ENCODE data around the gene CCDC187.

DNA sequence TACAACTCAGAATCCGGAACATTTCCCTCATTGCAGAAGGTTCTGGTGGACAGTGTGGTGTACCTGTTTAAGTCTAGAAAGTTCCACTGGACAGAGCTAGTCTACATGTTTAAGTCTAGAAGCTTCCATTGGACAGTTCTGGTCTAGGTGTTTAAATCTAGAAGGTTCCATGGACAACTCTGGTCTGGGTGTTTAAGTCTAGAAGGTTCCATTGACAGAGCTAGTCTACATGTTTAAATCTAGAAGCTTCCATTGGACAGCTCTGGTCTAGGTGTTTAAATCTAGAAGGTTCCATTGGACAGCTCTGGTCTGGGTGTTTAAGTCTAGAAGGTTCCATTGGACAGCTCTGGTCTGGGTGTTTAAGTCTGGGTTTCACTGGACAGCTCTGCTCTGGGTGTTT lies 25.0 kb downstream of the CCDC187 start:
- TF ChIP-seq, protein P1, sequence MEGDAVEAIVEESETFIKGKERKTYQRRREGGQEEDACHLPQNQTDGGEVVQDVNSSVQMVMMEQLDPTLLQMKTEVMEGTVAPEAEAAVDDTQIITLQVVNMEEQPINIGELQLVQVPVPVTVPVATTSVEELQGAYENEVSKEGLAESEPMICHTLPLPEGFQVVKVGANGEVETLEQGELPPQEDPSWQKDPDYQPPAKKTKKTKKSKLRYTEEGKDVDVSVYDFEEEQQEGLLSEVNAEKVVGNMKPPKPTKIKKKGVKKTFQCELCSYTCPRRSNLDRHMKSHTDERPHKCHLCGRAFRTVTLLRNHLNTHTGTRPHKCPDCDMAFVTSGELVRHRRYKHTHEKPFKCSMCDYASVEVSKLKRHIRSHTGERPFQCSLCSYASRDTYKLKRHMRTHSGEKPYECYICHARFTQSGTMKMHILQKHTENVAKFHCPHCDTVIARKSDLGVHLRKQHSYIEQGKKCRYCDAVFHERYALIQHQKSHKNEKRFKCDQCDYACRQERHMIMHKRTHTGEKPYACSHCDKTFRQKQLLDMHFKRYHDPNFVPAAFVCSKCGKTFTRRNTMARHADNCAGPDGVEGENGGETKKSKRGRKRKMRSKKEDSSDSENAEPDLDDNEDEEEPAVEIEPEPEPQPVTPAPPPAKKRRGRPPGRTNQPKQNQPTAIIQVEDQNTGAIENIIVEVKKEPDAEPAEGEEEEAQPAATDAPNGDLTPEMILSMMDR (conservative IDR thresholded peaks at IDR 0.05): no peak
- TF ChIP-seq EZH2 (IDR thresholded peaks at IDR 0.05; ENCODE audit: low read depth): no peak
